ENCODE results near the gene KLHL21.

Gene KLHL21

GRCh38 chr1:6599141-6599975 lies 3.3 kb downstream of the KLHL21 start:
- no peak for DNase-seq

- no peak for DNase-seq
Measured at GRCh38 chr1:6597777-6598131, 4.9 kb downstream of the KLHL21 start.

GRCh38 chr1:6596886-6597776 lies 5.5 kb downstream of the KLHL21 start:
- no peak for DNase-seq

- DNase-seq: no peak
Measured at GRCh38 chr1:6596351-6596750, 6.3 kb downstream of the KLHL21 start.

- DNase-seq: no peak
Measured at GRCh38 chr1:6594977-6595740, 7.5 kb downstream of the KLHL21 start.

- DNase-seq: no peak
Measured at GRCh38 chr1:6593810-6594209, 8.9 kb downstream of the KLHL21 start.

- no peak for DNase-seq
Measured at GRCh38 chr1:6592865-6593593, 9.6 kb downstream of the KLHL21 start.

- DNase-seq: no peak
Measured at GRCh38 chr1:6592441-6592840, 10.2 kb downstream of the KLHL21 start.

GRCh38 chr1:6591644-6592043 lies 11.0 kb downstream of the KLHL21 start:
- no peak for DNase-seq

- no peak for DNase-seq
Measured at GRCh38 chr1:6591222-6591621, 11.4 kb downstream of the KLHL21 start.

GRCh38 chr1:6590046-6590445 lies 12.6 kb downstream of the KLHL21 start:
- DNase-seq: no peak

DNA sequence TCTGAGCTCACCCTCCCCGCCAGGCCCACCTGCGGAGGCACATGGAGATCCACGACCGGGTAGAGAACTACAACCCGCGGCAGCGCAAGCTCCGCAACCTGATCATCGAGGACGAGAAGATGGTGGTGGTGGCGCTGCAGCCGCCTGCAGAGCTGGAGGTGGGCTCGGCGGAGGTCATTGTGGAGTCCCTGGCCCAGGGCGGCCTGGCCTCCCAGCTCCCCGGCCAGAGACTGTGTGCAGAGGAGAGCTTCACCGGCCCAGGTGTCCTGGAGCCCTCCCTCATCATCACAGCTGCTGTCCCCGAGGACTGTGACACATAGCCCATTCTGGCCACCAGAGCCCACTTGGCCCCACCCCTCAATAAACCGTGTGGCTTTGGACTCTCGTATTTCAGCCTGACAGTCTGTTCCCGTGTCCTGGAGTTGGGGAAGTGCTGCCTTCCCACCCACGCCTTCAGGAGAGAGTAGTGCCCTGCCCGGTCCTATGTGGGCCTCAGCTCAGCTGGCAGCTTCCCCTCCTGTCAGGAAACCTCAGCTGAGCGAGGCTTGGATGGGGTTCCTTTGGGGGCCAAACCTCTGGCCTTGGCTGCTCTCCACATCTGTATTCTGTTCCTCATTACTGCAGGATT lies 13.7 kb downstream of the KLHL21 start:
- DNase-seq: no peak

DNA sequence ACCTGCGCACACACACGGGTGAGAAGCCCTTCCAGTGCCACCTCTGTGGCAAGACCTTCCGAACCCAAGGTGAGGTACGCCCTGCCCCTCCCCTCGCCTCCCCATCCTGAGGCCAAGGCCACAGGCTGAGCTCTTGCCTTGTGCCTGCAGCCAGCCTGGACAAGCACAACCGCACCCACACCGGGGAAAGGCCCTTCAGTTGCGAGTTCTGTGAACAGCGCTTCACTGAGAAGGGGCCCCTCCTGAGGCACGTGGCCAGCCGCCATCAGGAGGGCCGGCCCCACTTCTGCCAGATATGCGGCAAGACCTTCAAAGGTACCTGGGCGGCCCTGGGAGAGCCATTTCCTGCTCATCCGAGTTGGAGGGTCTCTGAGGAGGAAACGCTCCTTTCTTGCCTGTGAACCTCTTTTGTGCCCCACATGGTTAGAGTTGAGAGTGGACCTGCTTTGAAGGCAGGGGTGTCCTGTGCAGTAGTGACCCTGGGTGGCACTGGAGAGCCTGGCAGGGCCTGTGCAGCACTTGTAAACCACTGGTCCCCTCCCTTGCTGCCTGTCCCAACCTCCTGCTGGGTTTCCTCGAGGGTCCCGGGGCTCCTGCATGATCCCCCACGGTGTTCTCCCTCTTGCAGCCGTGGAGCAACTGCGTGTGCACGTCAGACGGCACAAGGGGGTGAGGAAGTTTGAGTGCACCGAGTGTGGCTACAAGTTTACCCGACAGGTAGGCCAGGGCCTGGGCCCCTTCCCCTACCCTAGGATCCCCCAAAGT lies 14.4 kb downstream of the KLHL21 start:
- DNase-seq: no peak

DNA sequence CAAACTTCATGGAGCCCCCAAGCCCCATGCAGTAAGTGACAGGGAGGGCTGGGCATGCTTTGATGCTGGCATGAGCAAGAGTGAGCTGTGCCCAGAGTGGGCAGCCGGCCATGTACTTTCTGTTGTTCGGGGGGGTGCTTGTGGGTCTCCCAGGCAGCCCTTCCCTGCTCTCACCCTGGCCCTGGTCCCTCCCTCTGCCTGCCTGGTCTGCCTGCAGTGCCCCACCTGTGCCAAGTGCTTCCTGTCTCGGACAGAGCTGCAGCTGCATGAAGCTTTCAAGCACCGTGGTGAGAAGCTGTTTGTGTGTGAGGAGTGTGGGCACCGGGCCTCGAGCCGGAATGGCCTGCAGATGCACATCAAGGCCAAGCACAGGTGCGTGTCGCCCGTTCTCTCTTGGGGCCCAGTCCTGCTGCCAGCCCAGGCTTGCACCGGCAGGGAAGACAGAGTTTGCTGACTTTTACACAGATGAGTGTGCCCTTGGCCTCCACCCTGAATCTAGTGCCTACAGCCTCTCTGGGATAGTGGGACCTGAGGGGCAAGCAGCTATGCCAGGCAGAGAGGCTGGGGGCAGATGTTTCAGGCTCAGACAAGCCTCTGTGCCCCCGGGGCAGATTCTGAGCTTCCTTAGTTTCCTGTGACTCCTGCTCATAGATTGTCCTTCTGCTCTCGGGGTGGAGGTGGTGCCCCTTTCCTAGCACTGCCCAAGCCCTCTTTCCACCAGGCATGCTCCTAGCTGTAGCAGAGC lies 15.2 kb downstream of the KLHL21 start:
- DNase-seq: no peak

- no peak for DNase-seq
Measured at GRCh38 chr1:6586404-6586816, 16.3 kb downstream of the KLHL21 start.

DNA sequence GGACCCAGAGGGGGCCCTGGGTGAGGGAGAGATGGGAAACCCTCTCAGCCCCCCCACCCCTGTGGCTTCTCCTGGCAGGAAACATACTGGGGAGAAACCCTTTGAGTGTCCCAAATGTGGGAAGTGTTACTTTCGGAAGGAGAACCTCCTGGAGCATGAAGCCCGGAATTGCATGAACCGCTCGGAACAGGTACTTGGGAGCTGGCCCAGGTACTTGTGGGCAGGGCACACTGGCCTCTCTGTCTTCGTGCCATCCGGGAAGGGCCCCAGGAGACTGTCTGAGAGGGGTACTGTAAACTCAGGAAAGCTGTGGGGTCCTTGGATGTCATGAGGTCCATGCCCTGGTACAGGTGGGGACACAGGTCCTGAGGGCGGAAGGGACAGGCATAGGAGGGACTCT lies 16.8 kb downstream of the KLHL21 start:
- DNase-seq: no peak

- DNase-seq: no peak
Measured at GRCh38 chr1:6585081-6585722, 17.5 kb downstream of the KLHL21 start.

GRCh38 chr1:6584126-6585080 lies 18.3 kb downstream of the KLHL21 start:
- no peak for DNase-seq

GRCh38 chr1:6582370-6582769 lies 20.3 kb downstream of the KLHL21 start:
- DNase-seq: no peak

All from activated CD4-positive, CD25-positive, alpha-beta regulatory T cell treated with anti-CD3 and anti-CD28 coated beads, Interleukin-2, amount 50 U/mL, for 72 hours (primary cell).